NCI-H2171 treated with DMSO at 0.1 percent for 48 hours (cell line): ENCODE data around the gene SMAD5.

Experiments
- DNase-seq: peaks from one replicate; lab custom pipeline; 2025; lab: John Stamatoyannopoulos, UW

SMAD5 gene

GRCh38 chr5:136222580-136223235, 90.1 kb downstream of the SMAD5 start:
- no peak for DNase-seq

- no peak for DNase-seq
These were observed 93.2 kb downstream of the SMAD5 start for GRCh38 chr5:136225796-136226195.

- no peak for DNase-seq
These were observed 93.8 kb downstream of the SMAD5 start for GRCh38 chr5:136226401-136226800.

- DNase-seq: no peak
These were observed 95.6 kb downstream of the SMAD5 start for GRCh38 chr5:136228136-136228757.

GRCh38 chr5:136230176-136230575, 97.5 kb downstream of the SMAD5 start:
- no peak for DNase-seq

- DNase-seq: no peak
These were observed 99.7 kb downstream of the SMAD5 start for GRCh38 chr5:136232316-136232715.
